Measurements from ENCODE around the gene FURIN.
"Not testable (repeated sequence)": the region's sequence is repeated elsewhere in the genome, so short reads cannot be mapped to it uniquely, and the experiment has no call there.

FURIN gene

GRCh38 chr15:90903733-90904536 lies 35.5 kb downstream of the FURIN start:
- DNase-seq: no peak

- no peak for DNase-seq
These were observed 36.4 kb downstream of the FURIN start for GRCh38 chr15:90904746-90905145.

GRCh38 chr15:90905306-90906180 lies 37.2 kb downstream of the FURIN start:
- no peak for DNase-seq

GRCh38 chr15:90906181-90906849 lies 37.9 kb downstream of the FURIN start:
- DNase-seq: no peak

- DNase-seq: no peak
These were observed 38.8 kb downstream of the FURIN start for GRCh38 chr15:90907051-90907660.

- DNase-seq: no peak
These were observed 39.6 kb downstream of the FURIN start for GRCh38 chr15:90907838-90908507.

- DNase-seq: not testable (repeated sequence)
These were observed 41.1 kb downstream of the FURIN start for GRCh38 chr15:90909449-90909848.

GRCh38 chr15:90909976-90910375 lies 41.6 kb downstream of the FURIN start:
- DNase-seq: no peak

GRCh38 chr15:90910441-90911301 lies 42.3 kb downstream of the FURIN start:
- no peak for DNase-seq

GRCh38 chr15:90911302-90911623 lies 42.9 kb downstream of the FURIN start:
- DNase-seq: no peak

GRCh38 chr15:90911906-90912769 lies 43.8 kb downstream of the FURIN start:
- DNase-seq: no peak

- no peak for DNase-seq
These were observed 44.3 kb downstream of the FURIN start for GRCh38 chr15:90912770-90913075.

- DNase-seq: no peak
These were observed 45.1 kb downstream of the FURIN start for GRCh38 chr15:90913398-90913944.

- no peak for DNase-seq
These were observed 46.1 kb downstream of the FURIN start for GRCh38 chr15:90914305-90915080.

GRCh38 chr15:90915216-90915807 lies 46.9 kb downstream of the FURIN start:
- no peak for DNase-seq

- no peak for DNase-seq
These were observed 47.5 kb downstream of the FURIN start for GRCh38 chr15:90915808-90916440.

- DNase-seq: no peak
These were observed 48.1 kb downstream of the FURIN start for GRCh38 chr15:90916461-90916860.

- DNase-seq: no peak
These were observed 49.2 kb downstream of the FURIN start for GRCh38 chr15:90917569-90917968.
